DOHH2 (cell line): ENCODE measurements around the gene CNOT6.
"Not testable (repeated sequence)": the region's sequence is repeated elsewhere in the genome, so short reads cannot be mapped to it uniquely, and the experiment has no call there.

Experiments
- H3F3A ChIP-seq: fragments of 200-600 bp; sonication (generic), shearing (Covaris generic); 2 replicates; pipeline ENCODE4 v1.6.0; 2016; ENCODE audit warnings: antibody characterized with exemption, mild to moderate bottlenecking; ENCODE audit not compliant: control insufficient read depth, insufficient read depth
- H3K27ac ChIP-seq: fragments of 200-600 bp; sonication (generic); 2 replicates; pipeline ENCODE4 v1.5.1; 2014; ENCODE audit warnings: low read depth, mild to moderate bottlenecking, low read length, moderate library complexity
- H3K27me3 ChIP-seq: fragments of 200-600 bp; sonication (generic); 2 replicates; pipeline ENCODE4 v1.6.1; 2014; ENCODE audit warnings: mild to moderate bottlenecking, low read length, mixed read lengths; ENCODE audit not compliant: control insufficient read depth
- H3K36me3 ChIP-seq: fragments of 200-600 bp; sonication (generic); 2 replicates; pipeline ENCODE4 v1.6.1; 2014; ENCODE audit warnings: mild to moderate bottlenecking, low read length, moderate library complexity, mixed read lengths; ENCODE audit not compliant: control insufficient read depth
- H3K4me1 ChIP-seq: fragments of 200-600 bp; sonication (generic); 2 replicates; pipeline ENCODE4 v1.6.1; 2014; ENCODE audit warnings: mild to moderate bottlenecking, low read length, mixed read lengths; ENCODE audit not compliant: control insufficient read depth
- H3K4me2 ChIP-seq: fragments of 200-600 bp; sonication (generic); 2 replicates; pipeline ENCODE4 v1.6.0; 2014; ENCODE audit warnings: mild to moderate bottlenecking, low read length, moderate library complexity
- H3K4me3 ChIP-seq: fragments of 200-600 bp; sonication (generic); 2 replicates; pipeline ENCODE4 v1.5.1; 2014; ENCODE audit warnings: mild to moderate bottlenecking, low read length, mixed read lengths
- H3K79me2 ChIP-seq: fragments of 200-600 bp; sonication (generic); 2 replicates; pipeline ENCODE4 v1.6.1; 2014; ENCODE audit warnings: mild to moderate bottlenecking, low read length, mixed read lengths; ENCODE audit not compliant: control insufficient read depth
- H3K9me2 ChIP-seq: fragments of 200-600 bp; sonication (generic); replicated peaks from 2 replicates; pipeline ENCODE4 v1.6.1; 2014; ENCODE audit warnings: mild to moderate bottlenecking, low read length, mixed read lengths; ENCODE audit not compliant: control insufficient read depth
- H3K9me3 ChIP-seq: fragments of 200-600 bp; sonication (generic); 2 replicates; pipeline ENCODE4 v1.6.1; 2014; ENCODE audit warnings: antibody characterized with exemption, low read length, mixed read lengths; ENCODE audit not compliant: control insufficient read depth, insufficient read depth
- H4K20me1 ChIP-seq: fragments of 200-600 bp; sonication (generic); 2 replicates; pipeline ENCODE4 v1.6.0; 2014; ENCODE audit warnings: low read depth, mild to moderate bottlenecking, antibody characterized with exemption, low read length, moderate library complexity; ENCODE audit not compliant: control insufficient read depth, insufficient read depth
- EZH2phosphoT487 ChIP-seq: fragments of 200-600 bp; sonication (generic); IDR thresholded peaks from 2 replicates; pipeline ENCODE4 v1.6.1; 2017; ENCODE audit warnings: borderline replicate concordance, mild to moderate bottlenecking, antibody characterized with exemption, low read length, moderate library complexity, mixed read lengths
- TF ChIP-seq, protein P1 (sequence below): fragments of 200-600 bp; sonication (generic); IDR thresholded peaks from one replicate; pipeline ENCODE4 v1.5.1; 2014; ENCODE audit warnings: antibody characterized with exemption, mild to moderate bottlenecking, low read depth, low read length; ENCODE audit not compliant: poor library complexity, severe bottlenecking

The CNOT6 gene

DNA sequence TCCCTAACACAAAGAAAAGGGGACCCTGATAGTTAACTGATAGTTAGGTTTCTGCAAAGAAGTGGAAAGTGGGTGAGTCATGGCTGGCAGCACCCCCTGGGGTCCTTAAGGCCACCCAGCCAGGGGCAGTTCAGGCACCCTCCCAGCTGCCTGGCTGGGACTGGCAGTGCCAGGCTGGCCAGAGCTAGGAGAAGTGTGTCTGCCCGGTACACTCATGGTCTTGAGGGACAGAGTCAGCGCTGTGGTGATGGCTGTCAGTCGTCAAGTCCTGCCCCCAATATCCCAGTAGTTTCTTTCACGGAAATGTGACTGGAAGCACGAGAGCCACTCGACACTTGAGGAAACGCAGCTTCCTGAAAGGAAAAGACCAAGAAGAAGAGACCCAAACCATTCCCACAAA lies 22.3 kb upstream of the CNOT6 start:
- Histone ChIP-seq H3K27me3 (peaks cover 3% of the 10 kb centered on the region), H3K9me2 (no peaks in the 10 kb centered on the region), H3K9me3 (no peaks in the 10 kb centered on the region), H3K36me3 (no peaks in the 10 kb centered on the region), H3K4me2 (no peak overlapping the region), H3K4me3 (no peak overlapping the region), H3K27ac (no peak overlapping the region), H3F3A (no peaks in the 10 kb centered on the region), H3K79me2 (no peaks in the 10 kb centered on the region), H3K4me1 (no peaks in the 10 kb centered on the region), H4K20me1 (no peaks in the 10 kb centered on the region)
- no peak for TF ChIP-seq EZH2phosphoT487
- TF ChIP-seq, protein P1, sequence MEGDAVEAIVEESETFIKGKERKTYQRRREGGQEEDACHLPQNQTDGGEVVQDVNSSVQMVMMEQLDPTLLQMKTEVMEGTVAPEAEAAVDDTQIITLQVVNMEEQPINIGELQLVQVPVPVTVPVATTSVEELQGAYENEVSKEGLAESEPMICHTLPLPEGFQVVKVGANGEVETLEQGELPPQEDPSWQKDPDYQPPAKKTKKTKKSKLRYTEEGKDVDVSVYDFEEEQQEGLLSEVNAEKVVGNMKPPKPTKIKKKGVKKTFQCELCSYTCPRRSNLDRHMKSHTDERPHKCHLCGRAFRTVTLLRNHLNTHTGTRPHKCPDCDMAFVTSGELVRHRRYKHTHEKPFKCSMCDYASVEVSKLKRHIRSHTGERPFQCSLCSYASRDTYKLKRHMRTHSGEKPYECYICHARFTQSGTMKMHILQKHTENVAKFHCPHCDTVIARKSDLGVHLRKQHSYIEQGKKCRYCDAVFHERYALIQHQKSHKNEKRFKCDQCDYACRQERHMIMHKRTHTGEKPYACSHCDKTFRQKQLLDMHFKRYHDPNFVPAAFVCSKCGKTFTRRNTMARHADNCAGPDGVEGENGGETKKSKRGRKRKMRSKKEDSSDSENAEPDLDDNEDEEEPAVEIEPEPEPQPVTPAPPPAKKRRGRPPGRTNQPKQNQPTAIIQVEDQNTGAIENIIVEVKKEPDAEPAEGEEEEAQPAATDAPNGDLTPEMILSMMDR: no peak

DNA sequence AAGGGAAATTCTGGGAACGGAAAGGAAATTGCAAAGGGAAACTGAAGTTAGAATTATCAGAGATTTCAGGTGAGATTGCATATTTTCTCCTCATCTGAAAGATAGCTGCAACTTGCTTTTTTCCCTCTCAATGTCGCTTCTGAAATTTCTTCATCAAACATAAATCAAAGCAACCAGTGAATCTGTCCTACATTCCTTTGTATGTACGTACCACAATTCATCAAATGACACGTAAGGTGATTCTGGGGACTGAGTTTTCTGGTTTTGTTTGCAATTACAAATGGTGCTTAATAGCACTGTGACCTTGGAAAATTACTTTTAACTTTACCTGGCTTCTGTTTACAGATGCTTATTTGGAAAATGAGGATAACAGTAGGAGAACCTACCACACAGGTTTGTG lies 21.9 kb upstream of the CNOT6 start:
- Histone ChIP-seq H3K36me3 (no peaks in the 10 kb centered on the region), H3F3A (no peaks in the 10 kb centered on the region), H3K27me3 (peaks cover 3% of the 10 kb centered on the region), H3K4me2 (no peak overlapping the region), H3K79me2 (no peaks in the 10 kb centered on the region), H3K27ac (no peak overlapping the region), H3K9me3 (no peaks in the 10 kb centered on the region), H4K20me1 (no peaks in the 10 kb centered on the region), H3K9me2 (no peaks in the 10 kb centered on the region), H3K4me3 (no peak overlapping the region), H3K4me1 (no peaks in the 10 kb centered on the region)
- no peak for TF ChIP-seq EZH2phosphoT487
- TF ChIP-seq, protein P1: no peak

DNA sequence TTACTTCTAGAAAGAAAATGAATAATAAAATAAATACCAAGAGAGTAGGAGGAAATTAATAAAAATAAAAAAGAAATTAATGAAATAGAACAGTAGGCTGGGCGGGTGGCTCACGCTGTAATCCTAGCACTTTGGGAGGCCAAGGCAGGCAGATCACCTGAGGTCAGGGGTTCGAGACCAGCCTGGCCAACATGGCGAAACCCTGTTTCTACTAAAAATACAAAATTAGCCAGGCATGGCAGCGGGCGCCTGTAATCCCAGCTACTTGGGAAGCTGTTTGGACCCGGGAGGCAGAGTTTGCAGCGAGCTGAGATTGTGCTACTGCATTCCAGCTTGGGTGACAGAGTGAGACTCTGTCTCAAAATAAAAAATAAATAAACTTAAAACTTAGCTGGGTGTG lies 20.8 kb upstream of the CNOT6 start:
- not testable (repeated sequence) for H3K27me3 ChIP-seq, H3K79me2 ChIP-seq, H3K4me2 ChIP-seq, H3K27ac ChIP-seq, H4K20me1 ChIP-seq, H3F3A ChIP-seq, H3K36me3 ChIP-seq, H3K4me1 ChIP-seq, H3K9me3 ChIP-seq, H3K4me3 ChIP-seq, H3K9me2 ChIP-seq

DNA sequence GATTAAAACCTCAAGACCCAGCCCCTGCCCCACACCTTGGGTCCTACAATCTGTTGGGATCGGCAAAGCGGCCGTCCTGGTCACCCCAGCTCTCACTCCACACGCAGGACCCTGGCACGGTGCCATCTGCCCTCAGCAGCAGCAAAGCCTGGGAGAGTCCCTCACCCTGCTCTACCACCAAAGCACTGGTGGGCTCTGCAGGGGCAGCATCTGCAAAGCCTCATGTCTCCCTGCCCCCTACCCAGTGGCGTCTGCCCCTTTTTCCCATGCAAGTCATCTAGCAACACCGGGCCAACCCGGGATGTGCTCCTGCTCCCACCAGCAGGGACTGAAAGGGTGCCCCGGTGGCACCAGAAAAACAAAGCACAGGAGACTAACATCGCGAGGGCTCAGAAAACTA lies 19.6 kb upstream of the CNOT6 start:
- no peak for TF ChIP-seq EZH2phosphoT487
- TF ChIP-seq, protein P1: no peak
- peaks cover 3% of the 10 kb centered on the region for H3K27me3 ChIP-seq
- no peaks in the 10 kb centered on the region for H3K4me1 ChIP-seq
- H4K20me1 ChIP-seq: no peaks in the 10 kb centered on the region
- H3K79me2 ChIP-seq: no peaks in the 10 kb centered on the region
- no peaks in the 10 kb centered on the region for H3F3A ChIP-seq
- H3K9me2 ChIP-seq: no peaks in the 10 kb centered on the region
- no peak overlapping the region for H3K27ac ChIP-seq
- no peaks in the 10 kb centered on the region for H3K36me3 ChIP-seq
- no peak overlapping the region for H3K4me3 ChIP-seq
- no peak overlapping the region for H3K4me2 ChIP-seq
- no peaks in the 10 kb centered on the region for H3K9me3 ChIP-seq

DNA sequence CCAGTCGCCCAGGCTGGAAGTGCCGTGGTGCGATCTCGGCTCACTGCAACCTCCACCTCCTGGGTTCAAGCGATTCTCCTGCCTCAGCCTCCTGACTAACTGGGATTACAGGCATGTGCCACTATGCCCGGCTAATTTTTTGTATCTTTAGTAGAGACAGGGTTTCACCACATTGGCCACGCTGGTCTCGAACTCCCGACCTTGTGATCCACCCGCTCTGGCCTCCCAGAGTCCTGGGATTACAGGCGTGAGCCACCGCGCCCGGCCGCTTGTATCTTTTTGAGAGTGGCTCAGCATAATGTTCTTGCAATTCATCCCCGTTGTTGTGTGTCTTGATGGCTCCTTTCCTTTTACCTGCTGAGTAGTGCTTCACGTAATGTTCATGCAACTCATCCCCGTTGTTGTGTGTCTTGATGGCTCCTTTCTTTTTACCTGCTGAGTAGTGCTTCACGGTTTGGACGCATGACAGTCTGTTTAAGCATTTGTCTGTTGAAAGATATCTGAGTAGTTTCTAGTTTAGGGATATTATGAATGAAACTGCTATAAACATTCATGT lies 18.1 kb upstream of the CNOT6 start:
- not testable (repeated sequence) for H3K27ac ChIP-seq, H3K9me3 ChIP-seq, H4K20me1 ChIP-seq, H3K9me2 ChIP-seq, H3K36me3 ChIP-seq, H3K4me2 ChIP-seq, H3K79me2 ChIP-seq, H3K27me3 ChIP-seq, H3K4me1 ChIP-seq, H3K4me3 ChIP-seq, H3F3A ChIP-seq
